ENCODE results near the gene WFDC8. TPM values are rescaled to one million over a fixed set of nuclear protein-coding genes. Genes with fewer than 3 reads are reported as not detected.

WFDC8 gene
- polyA plus RNA-seq, 1 donor from 2014 or later = not detected

DNA sequence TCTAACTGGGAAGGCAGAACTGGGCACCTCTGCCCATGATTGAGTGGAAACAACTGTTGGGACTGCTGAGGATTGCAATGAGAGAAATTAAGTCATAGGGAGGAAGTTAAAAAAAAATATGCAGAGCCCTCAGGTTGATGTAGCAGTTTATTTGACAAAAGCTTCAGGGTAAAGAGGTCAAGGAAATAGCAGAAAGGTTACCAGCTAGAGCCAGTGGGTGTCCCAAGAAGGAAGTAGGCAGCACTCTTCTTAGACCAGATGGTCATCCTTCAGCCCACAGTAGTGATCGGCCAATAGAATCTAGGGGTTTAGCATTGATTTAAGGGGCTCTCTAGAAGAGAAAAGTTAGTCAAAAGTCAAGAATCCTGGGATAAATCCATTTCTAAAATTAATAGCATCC is 28.7 kb upstream of the WFDC8 start:
- H3K4me3 ChIP-seq (ENCODE audit: low read length) = no peak overlapping the region
- no peaks in the 10 kb centered on the region for H3K9me3 ChIP-seq (ENCODE audit: low read length)
- TF ChIP-seq EZH2 (IDR thresholded peaks at IDR 0.05; ENCODE audit: borderline replicate concordance, insufficient read depth, low read length, poor library complexity, severe bottlenecking) (no peak), SMC3 (conservative IDR thresholded peaks at IDR 0.05; ENCODE audit: poor library complexity) (no peak), MXI1 (conservative IDR thresholded peaks at IDR 0.05; ENCODE audit: poor library complexity, severe bottlenecking) (no peak), POLR2AphosphoS5 (IDR thresholded peaks at IDR 0.05) (no peak), EP300 (conservative IDR thresholded peaks at IDR 0.05; ENCODE audit: poor library complexity, severe bottlenecking) (no peak), RAD21 (conservative IDR thresholded peaks at IDR 0.05) (no peak), TAF1 (IDR thresholded peaks at IDR 0.05; ENCODE audit: low read depth) (no peak)
- TF ChIP-seq, protein P1, sequence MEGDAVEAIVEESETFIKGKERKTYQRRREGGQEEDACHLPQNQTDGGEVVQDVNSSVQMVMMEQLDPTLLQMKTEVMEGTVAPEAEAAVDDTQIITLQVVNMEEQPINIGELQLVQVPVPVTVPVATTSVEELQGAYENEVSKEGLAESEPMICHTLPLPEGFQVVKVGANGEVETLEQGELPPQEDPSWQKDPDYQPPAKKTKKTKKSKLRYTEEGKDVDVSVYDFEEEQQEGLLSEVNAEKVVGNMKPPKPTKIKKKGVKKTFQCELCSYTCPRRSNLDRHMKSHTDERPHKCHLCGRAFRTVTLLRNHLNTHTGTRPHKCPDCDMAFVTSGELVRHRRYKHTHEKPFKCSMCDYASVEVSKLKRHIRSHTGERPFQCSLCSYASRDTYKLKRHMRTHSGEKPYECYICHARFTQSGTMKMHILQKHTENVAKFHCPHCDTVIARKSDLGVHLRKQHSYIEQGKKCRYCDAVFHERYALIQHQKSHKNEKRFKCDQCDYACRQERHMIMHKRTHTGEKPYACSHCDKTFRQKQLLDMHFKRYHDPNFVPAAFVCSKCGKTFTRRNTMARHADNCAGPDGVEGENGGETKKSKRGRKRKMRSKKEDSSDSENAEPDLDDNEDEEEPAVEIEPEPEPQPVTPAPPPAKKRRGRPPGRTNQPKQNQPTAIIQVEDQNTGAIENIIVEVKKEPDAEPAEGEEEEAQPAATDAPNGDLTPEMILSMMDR (IDR thresholded peaks at IDR 0.05; ENCODE audit: poor library complexity, severe bottlenecking) = no peak
- TF ChIP-seq, protein P2, sequence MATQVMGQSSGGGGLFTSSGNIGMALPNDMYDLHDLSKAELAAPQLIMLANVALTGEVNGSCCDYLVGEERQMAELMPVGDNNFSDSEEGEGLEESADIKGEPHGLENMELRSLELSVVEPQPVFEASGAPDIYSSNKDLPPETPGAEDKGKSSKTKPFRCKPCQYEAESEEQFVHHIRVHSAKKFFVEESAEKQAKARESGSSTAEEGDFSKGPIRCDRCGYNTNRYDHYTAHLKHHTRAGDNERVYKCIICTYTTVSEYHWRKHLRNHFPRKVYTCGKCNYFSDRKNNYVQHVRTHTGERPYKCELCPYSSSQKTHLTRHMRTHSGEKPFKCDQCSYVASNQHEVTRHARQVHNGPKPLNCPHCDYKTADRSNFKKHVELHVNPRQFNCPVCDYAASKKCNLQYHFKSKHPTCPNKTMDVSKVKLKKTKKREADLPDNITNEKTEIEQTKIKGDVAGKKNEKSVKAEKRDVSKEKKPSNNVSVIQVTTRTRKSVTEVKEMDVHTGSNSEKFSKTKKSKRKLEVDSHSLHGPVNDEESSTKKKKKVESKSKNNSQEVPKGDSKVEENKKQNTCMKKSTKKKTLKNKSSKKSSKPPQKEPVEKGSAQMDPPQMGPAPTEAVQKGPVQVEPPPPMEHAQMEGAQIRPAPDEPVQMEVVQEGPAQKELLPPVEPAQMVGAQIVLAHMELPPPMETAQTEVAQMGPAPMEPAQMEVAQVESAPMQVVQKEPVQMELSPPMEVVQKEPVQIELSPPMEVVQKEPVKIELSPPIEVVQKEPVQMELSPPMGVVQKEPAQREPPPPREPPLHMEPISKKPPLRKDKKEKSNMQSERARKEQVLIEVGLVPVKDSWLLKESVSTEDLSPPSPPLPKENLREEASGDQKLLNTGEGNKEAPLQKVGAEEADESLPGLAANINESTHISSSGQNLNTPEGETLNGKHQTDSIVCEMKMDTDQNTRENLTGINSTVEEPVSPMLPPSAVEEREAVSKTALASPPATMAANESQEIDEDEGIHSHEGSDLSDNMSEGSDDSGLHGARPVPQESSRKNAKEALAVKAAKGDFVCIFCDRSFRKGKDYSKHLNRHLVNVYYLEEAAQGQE (IDR thresholded peaks at IDR 0.05; ENCODE audit: borderline replicate concordance) = no peak
- H4K20me1 ChIP-seq (ENCODE audit: insufficient read depth) = no peaks in the 10 kb centered on the region
- H3K36me3 ChIP-seq (ENCODE audit: insufficient read depth, low read length) = no peaks in the 10 kb centered on the region
- no peaks in the 10 kb centered on the region for H3K9me2 ChIP-seq (ENCODE audit: insufficient read depth, low read length)
- no peaks in the 10 kb centered on the region for H3F3A ChIP-seq (ENCODE audit: insufficient read depth, low read length, poor library complexity, severe bottlenecking)
- H3K4me2 ChIP-seq (ENCODE audit: low read length) = no peak overlapping the region
- H3K27ac ChIP-seq (ENCODE audit: low read length) = no peak overlapping the region
- no peaks in the 10 kb centered on the region for H3K79me2 ChIP-seq (replicated peaks; ENCODE audit: insufficient read depth, low read length)
- no peaks in the 10 kb centered on the region for H3K27me3 ChIP-seq (ENCODE audit: insufficient read depth, low read depth, low read length)
- no peak overlapping the region for H2AFZ ChIP-seq (ENCODE audit: low read depth, low read length)
- no peak overlapping the region for H3K9ac ChIP-seq (ENCODE audit: low read length)

DNA sequence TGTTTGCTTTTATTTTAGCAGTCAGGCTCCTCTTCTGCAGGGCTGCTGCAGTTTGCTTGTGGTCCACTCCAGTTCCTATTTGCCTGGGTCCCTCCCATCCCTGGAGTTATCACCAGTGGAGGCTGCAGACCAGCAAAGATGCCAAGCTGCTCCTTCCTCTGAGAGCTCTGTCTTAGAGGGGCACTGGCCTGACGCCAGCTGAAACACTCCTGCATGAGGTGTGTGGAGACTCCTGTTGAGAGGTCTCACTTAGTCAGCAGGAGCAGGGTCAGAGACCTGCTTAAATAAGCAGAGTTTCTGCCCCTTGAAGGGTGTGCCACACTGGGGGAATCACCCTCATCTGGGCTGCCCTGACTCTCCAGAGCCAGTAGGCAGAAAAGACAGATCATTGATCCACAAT is 16.2 kb upstream of the WFDC8 start:
- TF ChIP-seq MXI1 (conservative IDR thresholded peaks at IDR 0.05; ENCODE audit: poor library complexity, severe bottlenecking) = no peak
- TF ChIP-seq, protein P1 (IDR thresholded peaks at IDR 0.05; ENCODE audit: poor library complexity, severe bottlenecking) = no peak
- TF ChIP-seq, protein P2 (IDR thresholded peaks at IDR 0.05; ENCODE audit: borderline replicate concordance) = no peak
- TF ChIP-seq RAD21 (conservative IDR thresholded peaks at IDR 0.05) = no peak
- TF ChIP-seq TAF1 (IDR thresholded peaks at IDR 0.05; ENCODE audit: low read depth) = no peak
- no peak for TF ChIP-seq POLR2AphosphoS5 (IDR thresholded peaks at IDR 0.05)
- no peak for TF ChIP-seq EP300 (conservative IDR thresholded peaks at IDR 0.05; ENCODE audit: poor library complexity, severe bottlenecking)
- TF ChIP-seq EZH2 (IDR thresholded peaks at IDR 0.05; ENCODE audit: borderline replicate concordance, insufficient read depth, low read length, poor library complexity, severe bottlenecking) = no peak
- TF ChIP-seq SMC3 (conservative IDR thresholded peaks at IDR 0.05; ENCODE audit: poor library complexity) = no peak
- Histone ChIP-seq H3K79me2 (replicated peaks; ENCODE audit: insufficient read depth, low read length) (no peaks in the 10 kb centered on the region), H3K9me3 (ENCODE audit: low read length) (no peaks in the 10 kb centered on the region), H3K36me3 (ENCODE audit: insufficient read depth, low read length) (no peaks in the 10 kb centered on the region), H4K20me1 (ENCODE audit: insufficient read depth) (no peaks in the 10 kb centered on the region), H3K27me3 (ENCODE audit: insufficient read depth, low read depth, low read length) (no peaks in the 10 kb centered on the region), H3K4me3 (ENCODE audit: low read length) (no peak overlapping the region), H2AFZ (ENCODE audit: low read depth, low read length) (no peak overlapping the region), H3K27ac (ENCODE audit: low read length) (no peak overlapping the region), H3F3A (ENCODE audit: insufficient read depth, low read length, poor library complexity, severe bottlenecking) (no peaks in the 10 kb centered on the region), H3K4me2 (ENCODE audit: low read length) (no peak overlapping the region), H3K9ac (ENCODE audit: low read length) (no peak overlapping the region), H3K9me2 (ENCODE audit: insufficient read depth, low read length) (no peaks in the 10 kb centered on the region)

Measured in neural cell (in vitro differentiated cells).